H9 (cell line): ENCODE data around the gene HOXC11. TPM values are rescaled to one million over a fixed set of nuclear protein-coding genes. Genes with fewer than 3 reads are reported as not detected.

Experiments
- DNase-seq: peaks from one replicate; pipeline ENCODE4 v3.0.0-alpha.2; 2017
- H2AFZ ChIP-seq: one replicate; pipeline ENCODE4 v1.6.1; 2013; ENCODE audit warnings: mild to moderate bottlenecking, low read length, control low read depth, moderate library complexity
- H2AK5ac ChIP-seq: 2 replicates; pipeline ENCODE4 v1.6.1; 2013; ENCODE audit warnings: low read length, control low read depth, mixed read lengths; ENCODE audit not compliant: insufficient read length
- H2BK120ac ChIP-seq: one replicate; pipeline ENCODE4 v1.6.1; 2013; ENCODE audit warnings: low read depth, mild to moderate bottlenecking, low read length, control low read depth, inconsistent platforms; ENCODE audit not compliant: poor library complexity, severe bottlenecking
- H2BK12ac ChIP-seq: 2 replicates; pipeline ENCODE4 v1.6.1; 2013; ENCODE audit warnings: low read length, control low read depth, mixed read lengths, low read depth; ENCODE audit not compliant: insufficient read length
- H2BK15ac ChIP-seq: 2 replicates; pipeline ENCODE4 v1.6.1; 2013; ENCODE audit warnings: low read depth, low read length, control low read depth
- H2BK20ac ChIP-seq: one replicate; pipeline ENCODE4 v1.6.1; 2013; ENCODE audit warnings: low read depth, mild to moderate bottlenecking, low read length, control low read depth, inconsistent platforms; ENCODE audit not compliant: poor library complexity, severe bottlenecking
- H2BK5ac ChIP-seq: 2 replicates; pipeline ENCODE4 v1.6.1; 2013; ENCODE audit warnings: low read length, control low read depth, mixed read lengths; ENCODE audit not compliant: insufficient read length
- H3K14ac ChIP-seq: 2 replicates; pipeline ENCODE4 v1.6.1; 2013; ENCODE audit warnings: low read length, control low read depth; ENCODE audit not compliant: insufficient read depth
- H3K18ac ChIP-seq: 2 replicates; pipeline ENCODE4 v1.6.1; 2013; ENCODE audit warnings: low read depth, mild to moderate bottlenecking, mixed read lengths, low read length, control low read depth; ENCODE audit not compliant: insufficient read length
- H3K23ac ChIP-seq: 2 replicates; pipeline ENCODE4 v1.6.1; 2013; ENCODE audit warnings: low read length, control low read depth, mixed read lengths, low read depth; ENCODE audit not compliant: insufficient read length
- H3K23me2 ChIP-seq: 2 replicates; pipeline ENCODE4 v1.6.1; 2013; ENCODE audit warnings: low read depth, mild to moderate bottlenecking, mixed read lengths, low read length, control low read depth; ENCODE audit not compliant: insufficient read length, poor library complexity, severe bottlenecking
- H3K27ac ChIP-seq: 2 replicates; pipeline ENCODE4 v1.5.1; 2013; ENCODE audit warnings: low read length, control low read depth, mixed read lengths, low read depth; ENCODE audit not compliant: insufficient read length
- H3K27me3 ChIP-seq: 2 replicates; pipeline ENCODE4 v1.6.1; 2013; ENCODE audit warnings: low read length, control low read depth, inconsistent platforms; ENCODE audit not compliant: insufficient read depth
- H3K4ac ChIP-seq: 2 replicates; pipeline ENCODE4 v1.6.1; 2013; ENCODE audit warnings: low read depth, mild to moderate bottlenecking, control low read depth, inconsistent platforms, low read length, moderate library complexity
- H3K4me1 ChIP-seq: 2 replicates; pipeline ENCODE4 v1.6.1; 2013; ENCODE audit warnings: low read length, control low read depth, inconsistent platforms; ENCODE audit not compliant: insufficient read depth
- H3K4me2 ChIP-seq: 2 replicates; pipeline ENCODE4 v1.6.1; 2013; ENCODE audit warnings: low read length, control low read depth, mixed read lengths; ENCODE audit not compliant: insufficient read length, insufficient read depth
- H3K56ac ChIP-seq: 2 replicates; pipeline ENCODE4 v1.6.1; 2013; ENCODE audit warnings: low read depth, mild to moderate bottlenecking, mixed read lengths, low read length, control low read depth; ENCODE audit not compliant: insufficient read length
- H3K79me1 ChIP-seq: 2 replicates; pipeline ENCODE4 v1.6.1; 2013; ENCODE audit warnings: low read depth, mild to moderate bottlenecking, moderate library complexity, low read length, control low read depth, inconsistent platforms; ENCODE audit not compliant: insufficient read depth, poor library complexity, severe bottlenecking
- H3K79me2 ChIP-seq: 2 replicates; pipeline ENCODE4 v1.6.1; 2013; ENCODE audit warnings: low read length, control low read depth, inconsistent platforms; ENCODE audit not compliant: insufficient read depth
- H3K9ac ChIP-seq: 2 replicates; pipeline ENCODE4 v1.6.1; 2013; ENCODE audit warnings: low read length, control low read depth, mixed read lengths; ENCODE audit not compliant: insufficient read length; ENCODE audit errors: extremely low read depth
- H3K9me3 ChIP-seq: one replicate; pipeline ENCODE4 v1.6.1; 2013; ENCODE audit warnings: low read depth, low read length, inconsistent platforms; ENCODE audit not compliant: control insufficient read depth
- H3T11ph ChIP-seq: one replicate; pipeline ENCODE4 v1.6.1; 2013; ENCODE audit warnings: mild to moderate bottlenecking, low read length, control low read depth, inconsistent platforms
- H4K20me1 ChIP-seq: one replicate; pipeline ENCODE4 v1.6.1; 2013; ENCODE audit not compliant: control insufficient read depth, insufficient read length, insufficient read depth
- H4K5ac ChIP-seq: 2 replicates; pipeline ENCODE4 v1.6.1; 2013; ENCODE audit warnings: low read depth, mild to moderate bottlenecking, mixed read lengths, low read length, control low read depth; ENCODE audit not compliant: insufficient read length
- H4K8ac ChIP-seq: replicated peaks from 2 replicates; pipeline ENCODE4 v1.6.1; 2013; ENCODE audit warnings: low read length, control low read depth, mixed read lengths, low read depth; ENCODE audit not compliant: insufficient read length
- H4K91ac ChIP-seq: 2 replicates; pipeline ENCODE4 v1.6.1; 2013; ENCODE audit warnings: low read depth, mild to moderate bottlenecking, moderate library complexity, mixed read lengths, low read length, control low read depth; ENCODE audit not compliant: insufficient read length
- H3K27ac Mint-ChIP-seq, 3 experiments: 2 replicates in 2 of 3; 3 replicates in 1 of 3; pipeline ENCODE4 v1.8.0; 2020 to 2021; ENCODE audit warnings: mixed read lengths in 3 of 3, mild to moderate bottlenecking in 1 of 3, moderate library complexity in 1 of 3
- H3K27me3 Mint-ChIP-seq: 2 replicates; pipeline ENCODE4 v1.8.0; 2021; ENCODE audit warnings: low read depth, mild to moderate bottlenecking, moderate library complexity, mixed read lengths
- H3K36me3 Mint-ChIP-seq, 3 experiments: 2 replicates in 2 of 3; 3 replicates in 1 of 3; pipeline ENCODE4 v1.8.0; 2020 to 2021; ENCODE audit warnings: low read depth in 3 of 3, mixed read lengths in 3 of 3; ENCODE audit not compliant: insufficient read depth in 1 of 3
- H3K4me1 Mint-ChIP-seq, 2 experiments: 2 replicates each; pipeline ENCODE4 v1.8.0; 2020; ENCODE audit warnings: mixed read lengths in 2 of 2
- H3K4me3 Mint-ChIP-seq, 2 experiments: 2 replicates in 1 of 2; 3 replicates in 1 of 2; pipeline ENCODE4 v1.8.0; 2020 to 2021; ENCODE audit warnings: mild to moderate bottlenecking in 2 of 2, mixed read lengths in 2 of 2, moderate library complexity in 1 of 2
- H3K9me3 Mint-ChIP-seq, 2 experiments: 2 replicates in 1 of 2; 3 replicates in 1 of 2; pipeline ENCODE4 v1.8.0; 2020; ENCODE audit warnings: mild to moderate bottlenecking in 2 of 2, mixed read lengths in 2 of 2, moderate library complexity in 1 of 2
- CTCF ChIP-seq: fragments of 200-600 bp; sonication (generic); conservative IDR thresholded peaks from 3 replicates; pipeline ENCODE4 v1.8.0; 2021; ENCODE audit warnings: antibody characterized with exemption, mild to moderate bottlenecking
- WGBS: extraction: QIAGEN DNeasy Blood & Tissue Kit; methylation state at CpG from one replicate; pipeline ENCODE4 v1.1.7; 2013; ENCODE audit warnings: missing lambda C conversion rate, low lambda C conversion rate, mixed read lengths; ENCODE audit not compliant: insufficient read length; ENCODE audit errors: extremely low coverage; 5-methylcytosine and 5-hydroxymethylcytosine counted together
- total RNA-seq: library from RNA; stranded (reverse); gene quantifications from 2 replicates; pipeline ENCODE4 v1.2.1, GENCODE V29; 2021

Gene HOXC11
- total RNA-seq, 1 experiment from 2014 or later = not detected

GRCh38 chr12:54002915-54003389 is 30.0 kb downstream of the HOXC11 start:
- no CpG with 5 or more reads among the region's 19 CpGs for WGBS
- H4K20me1 ChIP-seq = no peaks in the 10 kb centered on the region
- Mint-ChIP-seq H3K27ac (no peak overlapping the region), H3K36me3 (no peaks in the 10 kb centered on the region), H3K4me1 (peaks cover 4 to 10% of the 10 kb centered on the region in 2 experiments; a peak in 3 of 4 replicates), H3K4me3 (no peak overlapping the region), H3K27me3 (peaks cover 100% of the 10 kb centered on the region), H3K9me3 (peaks cover 4 to 9% of the 10 kb centered on the region in 2 experiments; a peak in 3 of 5 replicates)
- H3K9me3 ChIP-seq = no peaks in the 10 kb centered on the region
- H2BK12ac ChIP-seq = no peak overlapping the region
- no peak for TF ChIP-seq CTCF
- no peaks in the 10 kb centered on the region for H3K23me2 ChIP-seq
- H3K4me2 ChIP-seq = no peak overlapping the region
- no peak overlapping the region for H3T11ph ChIP-seq
- H3K79me1 ChIP-seq = no peaks in the 10 kb centered on the region
- H3K18ac ChIP-seq = no peak overlapping the region
- no peak overlapping the region for H2BK20ac ChIP-seq
- H2BK15ac ChIP-seq = no peak overlapping the region
- H3K56ac ChIP-seq = no peak overlapping the region
- no peak overlapping the region for H3K4ac ChIP-seq
- H4K91ac ChIP-seq = no peak overlapping the region
- no peak overlapping the region for H2BK120ac ChIP-seq
- no peaks in the 10 kb centered on the region for H3K79me2 ChIP-seq
- no peak overlapping the region for H2BK5ac ChIP-seq
- no peak overlapping the region for H3K9ac ChIP-seq
- H4K5ac ChIP-seq = no peak overlapping the region
- no peak for DNase-seq
- peaks cover 98% of the 10 kb centered on the region for H3K27me3 ChIP-seq
- H2AFZ ChIP-seq = no peak overlapping the region
- no peak overlapping the region for H3K23ac ChIP-seq
- H2AK5ac ChIP-seq = no peak overlapping the region
- no peak overlapping the region for H3K27ac ChIP-seq
- H4K8ac ChIP-seq = no peak overlapping the region
- H3K14ac ChIP-seq = no peak overlapping the region
- no peaks in the 10 kb centered on the region for H3K4me1 ChIP-seq
